ENCODE results near the gene WDFY3. TPM values are rescaled to one million over a fixed set of nuclear protein-coding genes. Genes with fewer than 3 reads are reported as not detected.

Gene WDFY3
- total RNA-seq, 6 experiments from 2014 or later, result 39.1 to 52.6 (median 48.3) TPM

DNA sequence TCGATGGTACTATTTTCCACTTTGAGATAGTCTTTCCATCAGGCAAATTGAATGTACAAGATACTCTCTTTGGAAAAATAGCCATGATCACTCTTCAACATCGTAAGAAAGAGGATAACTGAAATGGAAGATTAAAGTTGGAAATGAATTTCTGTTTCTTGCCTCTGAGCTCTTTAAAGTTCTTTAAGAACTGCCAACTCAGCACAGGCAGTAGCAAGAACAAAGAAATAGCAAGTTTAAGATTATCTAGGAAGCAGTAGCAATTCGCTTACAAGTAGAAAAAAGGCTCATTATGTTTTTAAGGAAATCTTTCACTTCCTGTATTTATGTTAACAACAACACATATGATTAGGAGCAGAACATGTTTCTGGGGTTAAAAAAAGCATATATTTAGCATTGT is 255.9 kb downstream of the WDFY3 start:
- H3K27me3 Mint-ChIP-seq (ENCODE audit: insufficient read depth), result no peaks in the 10 kb centered on the region; the same call in 1 of the 2 replicates
- no peak overlapping the region for H3K4me3 Mint-ChIP-seq
- DNase-seq, result no peak
- TF ChIP-seq, protein P1, sequence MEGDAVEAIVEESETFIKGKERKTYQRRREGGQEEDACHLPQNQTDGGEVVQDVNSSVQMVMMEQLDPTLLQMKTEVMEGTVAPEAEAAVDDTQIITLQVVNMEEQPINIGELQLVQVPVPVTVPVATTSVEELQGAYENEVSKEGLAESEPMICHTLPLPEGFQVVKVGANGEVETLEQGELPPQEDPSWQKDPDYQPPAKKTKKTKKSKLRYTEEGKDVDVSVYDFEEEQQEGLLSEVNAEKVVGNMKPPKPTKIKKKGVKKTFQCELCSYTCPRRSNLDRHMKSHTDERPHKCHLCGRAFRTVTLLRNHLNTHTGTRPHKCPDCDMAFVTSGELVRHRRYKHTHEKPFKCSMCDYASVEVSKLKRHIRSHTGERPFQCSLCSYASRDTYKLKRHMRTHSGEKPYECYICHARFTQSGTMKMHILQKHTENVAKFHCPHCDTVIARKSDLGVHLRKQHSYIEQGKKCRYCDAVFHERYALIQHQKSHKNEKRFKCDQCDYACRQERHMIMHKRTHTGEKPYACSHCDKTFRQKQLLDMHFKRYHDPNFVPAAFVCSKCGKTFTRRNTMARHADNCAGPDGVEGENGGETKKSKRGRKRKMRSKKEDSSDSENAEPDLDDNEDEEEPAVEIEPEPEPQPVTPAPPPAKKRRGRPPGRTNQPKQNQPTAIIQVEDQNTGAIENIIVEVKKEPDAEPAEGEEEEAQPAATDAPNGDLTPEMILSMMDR (IDR thresholded peaks at IDR 0.05), result no peak
- H3K4me1 Mint-ChIP-seq (ENCODE audit: low read depth), result peaks cover 9% of the 10 kb centered on the region; the same call in 1 of the 2 replicates
- no peak overlapping the region for H3K27ac Mint-ChIP-seq
- H3K9me3 Mint-ChIP-seq, result no peaks in the 10 kb centered on the region
- H3K36me3 Mint-ChIP-seq (ENCODE audit: low read depth), result peaks cover 53% of the 10 kb centered on the region

GRCh38 chr4:84708406-84709135 is 257.9 kb downstream of the WDFY3 start:
- H3K36me3 Mint-ChIP-seq (ENCODE audit: low read depth), result peaks cover 59% of the 10 kb centered on the region
- no peaks in the 10 kb centered on the region; the same call in 1 of the 2 replicates for H3K27me3 Mint-ChIP-seq (ENCODE audit: insufficient read depth)
- TF ChIP-seq, protein P1 (IDR thresholded peaks at IDR 0.05), result no peak
- H3K4me1 Mint-ChIP-seq (ENCODE audit: low read depth), result peaks cover 9% of the 10 kb centered on the region; the same call in 1 of the 2 replicates
- H3K9me3 Mint-ChIP-seq, result no peaks in the 10 kb centered on the region
- no peak for DNase-seq
- no peak overlapping the region for H3K4me3 Mint-ChIP-seq
- H3K27ac Mint-ChIP-seq, result no peak overlapping the region

DNA sequence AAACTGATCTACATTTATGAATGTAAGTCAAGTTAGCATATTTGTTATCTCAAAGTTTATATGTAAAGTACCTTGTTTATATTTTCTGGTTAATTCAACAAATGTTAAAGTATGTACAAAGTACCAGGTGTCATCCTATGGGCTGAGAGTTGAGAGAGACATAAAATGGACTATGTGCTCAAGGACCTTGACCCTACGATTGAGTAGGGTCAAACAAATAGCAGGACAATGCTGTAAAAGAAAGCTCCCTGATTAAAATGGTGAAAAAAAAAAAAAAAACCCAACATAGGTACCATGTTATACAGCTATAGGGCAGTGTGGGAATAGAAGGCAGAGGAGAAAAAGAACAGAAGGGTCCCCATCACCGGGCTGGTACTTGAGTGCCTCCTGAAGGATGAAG is 260.2 kb downstream of the WDFY3 start:
- Mint-ChIP-seq H3K27ac (no peak overlapping the region), H3K4me1 (ENCODE audit: low read depth) (peaks cover 9% of the 10 kb centered on the region; the same call in 1 of the 2 replicates), H3K27me3 (ENCODE audit: insufficient read depth) (no peaks in the 10 kb centered on the region; the same call in 1 of the 2 replicates), H3K9me3 (no peaks in the 10 kb centered on the region), H3K4me3 (no peak overlapping the region), H3K36me3 (ENCODE audit: low read depth) (peaks cover 57% of the 10 kb centered on the region)
- no peak for DNase-seq
- TF ChIP-seq, protein P1 (IDR thresholded peaks at IDR 0.05), result no peak

DNA sequence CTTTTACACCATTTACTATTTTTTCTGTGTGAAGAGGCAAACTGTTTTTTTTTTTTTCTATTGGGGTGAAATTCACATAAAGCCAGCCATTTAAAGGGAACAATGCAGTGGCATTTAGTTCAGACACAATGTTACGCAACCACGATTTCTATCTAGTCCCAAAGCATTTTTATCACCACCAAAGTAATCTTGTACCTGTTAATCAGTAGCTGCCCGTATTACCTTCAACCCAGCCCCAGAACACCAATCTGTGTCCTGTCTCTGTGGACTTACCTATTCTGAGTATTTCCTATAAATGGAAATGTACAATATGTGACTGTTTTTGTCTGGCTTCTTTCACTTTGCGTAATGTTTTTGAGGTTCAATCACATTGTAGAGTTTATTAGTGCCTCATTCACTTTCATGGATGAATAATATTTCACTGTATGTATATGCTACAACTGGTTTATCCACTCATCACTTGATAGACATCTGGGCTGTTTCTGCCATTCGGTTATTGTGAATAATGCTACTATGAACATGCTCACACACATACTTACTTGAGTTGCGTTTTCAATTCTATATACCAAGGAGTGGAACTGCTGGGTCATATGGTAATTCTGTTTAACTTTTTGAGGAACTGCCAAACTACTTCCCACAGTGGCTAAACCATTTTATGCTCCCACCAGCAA is 267.4 kb downstream of the WDFY3 start:
- no peak overlapping the region for H3K27ac Mint-ChIP-seq

GRCh38 chr4:84697615-84698201 is 268.8 kb downstream of the WDFY3 start:
- Mint-ChIP-seq H3K4me1 (ENCODE audit: low read depth) (peaks cover 44% of the 10 kb centered on the region), H3K4me3 (peak overlapping the region; percentile 11; the same call in 1 of the 2 replicates), H3K27ac (peak overlapping the region; percentile 14; the same call in 1 of the 2 replicates), H3K27me3 (ENCODE audit: insufficient read depth) (no peaks in the 10 kb centered on the region; the same call in 1 of the 2 replicates), H3K9me3 (no peaks in the 10 kb centered on the region), H3K36me3 (ENCODE audit: low read depth) (peaks cover 45% of the 10 kb centered on the region)
- DNase-seq, result peak; percentile 12
- TF ChIP-seq, protein P1 (IDR thresholded peaks at IDR 0.05), result no peak

More for the DNA sequence above, 267.4 kb downstream of the WDFY3 start:
- Mint-ChIP-seq H3K36me3 (ENCODE audit: low read depth) (peaks cover 45% of the 10 kb centered on the region), H3K9me3 (no peaks in the 10 kb centered on the region), H3K27me3 (ENCODE audit: insufficient read depth) (no peaks in the 10 kb centered on the region; the same call in 1 of the 2 replicates), H3K4me3 (no peak overlapping the region), H3K4me1 (ENCODE audit: low read depth) (peaks cover 36% of the 10 kb centered on the region)
- TF ChIP-seq, protein P1 (IDR thresholded peaks at IDR 0.05), result no peak
- no peak for DNase-seq
